ENCODE data around the gene CDH3.

CDH3 gene

DNA sequence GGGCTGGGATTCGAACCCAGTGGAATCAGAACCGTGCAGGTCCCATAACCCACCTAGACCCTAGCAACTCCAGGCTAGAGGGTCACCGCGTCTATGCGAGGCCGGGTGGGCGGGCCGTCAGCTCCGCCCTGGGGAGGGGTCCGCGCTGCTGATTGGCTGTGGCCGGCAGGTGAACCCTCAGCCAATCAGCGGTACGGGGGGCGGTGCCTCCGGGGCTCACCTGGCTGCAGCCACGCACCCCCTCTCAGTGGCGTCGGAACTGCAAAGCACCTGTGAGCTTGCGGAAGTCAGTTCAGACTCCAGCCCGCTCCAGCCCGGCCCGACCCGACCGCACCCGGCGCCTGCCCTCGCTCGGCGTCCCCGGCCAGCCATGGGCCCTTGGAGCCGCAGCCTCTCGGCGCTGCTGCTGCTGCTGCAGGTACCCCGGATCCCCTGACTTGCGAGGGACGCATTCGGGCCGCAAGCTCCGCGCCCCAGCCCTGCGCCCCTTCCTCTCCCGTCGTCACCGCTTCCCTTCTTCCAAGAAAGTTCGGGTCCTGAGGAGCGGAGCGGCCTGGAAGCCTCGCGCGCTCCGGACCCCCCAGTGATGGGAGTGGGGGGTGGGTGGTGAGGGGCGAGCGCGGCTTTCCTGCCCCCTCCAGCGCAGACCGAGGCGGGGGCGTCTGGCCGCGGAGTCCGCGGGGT, 92.1 kb downstream of the CDH3 start, which contains the start of gene CDH1:
CDH1 (plus strand) TSS at position 247 of the 684 bp plus-strand sequence; CDS start at position 371, 124 bp downstream.
- TF ChIP-seq, protein P1, sequence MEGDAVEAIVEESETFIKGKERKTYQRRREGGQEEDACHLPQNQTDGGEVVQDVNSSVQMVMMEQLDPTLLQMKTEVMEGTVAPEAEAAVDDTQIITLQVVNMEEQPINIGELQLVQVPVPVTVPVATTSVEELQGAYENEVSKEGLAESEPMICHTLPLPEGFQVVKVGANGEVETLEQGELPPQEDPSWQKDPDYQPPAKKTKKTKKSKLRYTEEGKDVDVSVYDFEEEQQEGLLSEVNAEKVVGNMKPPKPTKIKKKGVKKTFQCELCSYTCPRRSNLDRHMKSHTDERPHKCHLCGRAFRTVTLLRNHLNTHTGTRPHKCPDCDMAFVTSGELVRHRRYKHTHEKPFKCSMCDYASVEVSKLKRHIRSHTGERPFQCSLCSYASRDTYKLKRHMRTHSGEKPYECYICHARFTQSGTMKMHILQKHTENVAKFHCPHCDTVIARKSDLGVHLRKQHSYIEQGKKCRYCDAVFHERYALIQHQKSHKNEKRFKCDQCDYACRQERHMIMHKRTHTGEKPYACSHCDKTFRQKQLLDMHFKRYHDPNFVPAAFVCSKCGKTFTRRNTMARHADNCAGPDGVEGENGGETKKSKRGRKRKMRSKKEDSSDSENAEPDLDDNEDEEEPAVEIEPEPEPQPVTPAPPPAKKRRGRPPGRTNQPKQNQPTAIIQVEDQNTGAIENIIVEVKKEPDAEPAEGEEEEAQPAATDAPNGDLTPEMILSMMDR (IDR thresholded peaks at IDR 0.05; ENCODE audit: extremely low read depth, insufficient read depth, missing control alignments): no peak
- in situ Hi-C loops (cut with MboI; ENCODE audit: low pct_unique_long_range_greater_than_20kb, low sequenced_read_pairs, unreplicated experiment): no loop called here

DNA sequence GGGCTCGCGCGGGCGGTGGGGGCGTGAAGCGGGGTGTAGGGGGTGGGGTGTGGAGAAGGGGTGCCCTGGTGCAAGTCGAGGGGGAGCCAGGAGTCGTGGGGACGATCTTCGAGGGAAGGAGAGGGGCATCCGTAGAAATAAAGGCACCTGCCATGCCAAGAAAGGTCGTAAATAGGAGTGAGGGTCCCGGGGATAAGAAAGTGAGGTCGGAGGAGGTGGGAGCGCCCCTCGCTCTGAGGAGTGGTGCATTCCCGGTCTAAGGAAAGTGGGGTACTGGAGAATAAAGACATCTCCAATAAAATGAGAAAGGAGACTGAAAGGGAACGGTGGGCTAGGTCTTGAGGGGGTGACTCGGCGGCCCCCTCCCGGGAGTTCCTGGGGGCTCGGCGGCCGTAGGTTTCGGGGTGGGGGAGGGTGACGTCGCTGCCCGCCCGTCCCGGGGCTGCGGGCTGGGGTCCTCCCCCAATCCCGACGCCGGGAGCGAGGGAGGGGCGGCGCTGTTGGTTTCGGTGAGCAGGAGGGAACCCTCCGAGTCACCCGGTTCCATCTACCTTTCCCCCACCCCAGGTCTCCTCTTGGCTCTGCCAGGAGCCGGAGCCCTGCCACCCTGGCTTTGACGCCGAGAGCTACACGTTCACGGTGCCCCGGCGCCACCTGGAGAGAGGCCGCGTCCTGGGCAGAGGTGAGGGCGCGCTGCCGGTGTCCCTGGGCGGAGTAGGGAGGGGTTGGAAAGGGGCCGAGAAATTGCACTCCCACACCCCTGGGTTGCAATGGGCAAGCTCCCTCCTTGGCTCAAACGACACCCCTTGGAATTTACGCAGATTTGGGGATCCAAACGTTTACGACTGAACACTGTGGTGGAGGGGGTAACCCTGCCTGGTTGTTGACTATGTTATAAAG, 92.9 kb downstream of the CDH3 start:
- TF ChIP-seq, protein P1 (IDR thresholded peaks at IDR 0.05; ENCODE audit: extremely low read depth, insufficient read depth, missing control alignments): no peak
- no peak for DNase-seq (ENCODE audit: low spot score)
- in situ Hi-C loops (cut with MboI; ENCODE audit: low pct_unique_long_range_greater_than_20kb, low sequenced_read_pairs, unreplicated experiment): no loop called here

More for the DNA sequence above, 92.1 kb downstream of the CDH3 start, which contains the start of gene CDH1:
- DNase-seq (ENCODE audit: low spot score): peak; percentile 70

DNA sequence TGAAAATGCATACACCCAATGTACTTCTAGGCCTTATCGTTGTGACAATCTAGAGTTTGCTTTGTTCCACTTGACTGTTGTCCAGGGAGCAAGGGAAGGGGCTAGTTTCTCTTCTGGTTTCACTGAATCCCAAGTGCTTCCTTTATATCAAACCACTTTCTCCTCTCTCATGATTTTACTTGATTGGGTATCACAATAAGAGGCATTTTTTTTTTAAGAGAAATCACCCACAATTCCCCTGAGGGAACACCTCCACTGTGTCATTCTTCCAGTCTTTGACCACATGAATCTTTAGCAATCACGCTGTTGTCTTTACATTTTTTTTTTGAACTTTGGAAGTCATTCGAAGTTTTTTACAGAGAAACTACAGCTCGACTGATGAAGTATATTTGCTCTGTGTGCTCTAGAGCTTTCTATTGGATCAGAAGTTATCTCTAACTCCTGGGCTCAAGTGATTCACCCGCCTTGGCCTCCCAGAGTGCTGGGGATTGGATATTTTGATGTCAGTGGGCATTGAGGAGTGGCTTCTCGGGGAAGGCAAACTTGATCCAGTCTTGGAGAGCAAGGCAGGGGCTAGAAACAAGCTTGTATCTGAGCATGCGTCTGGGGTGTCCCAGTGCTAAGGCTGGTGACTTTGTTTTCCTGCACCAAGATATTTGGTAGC, 95.0 kb downstream of the CDH3 start:
- TF ChIP-seq, protein P1 (IDR thresholded peaks at IDR 0.05; ENCODE audit: extremely low read depth, insufficient read depth, missing control alignments): no peak
- in situ Hi-C loops (cut with MboI; ENCODE audit: low pct_unique_long_range_greater_than_20kb, low sequenced_read_pairs, unreplicated experiment): no loop called here
- no peak for DNase-seq (ENCODE audit: low spot score)

DNA sequence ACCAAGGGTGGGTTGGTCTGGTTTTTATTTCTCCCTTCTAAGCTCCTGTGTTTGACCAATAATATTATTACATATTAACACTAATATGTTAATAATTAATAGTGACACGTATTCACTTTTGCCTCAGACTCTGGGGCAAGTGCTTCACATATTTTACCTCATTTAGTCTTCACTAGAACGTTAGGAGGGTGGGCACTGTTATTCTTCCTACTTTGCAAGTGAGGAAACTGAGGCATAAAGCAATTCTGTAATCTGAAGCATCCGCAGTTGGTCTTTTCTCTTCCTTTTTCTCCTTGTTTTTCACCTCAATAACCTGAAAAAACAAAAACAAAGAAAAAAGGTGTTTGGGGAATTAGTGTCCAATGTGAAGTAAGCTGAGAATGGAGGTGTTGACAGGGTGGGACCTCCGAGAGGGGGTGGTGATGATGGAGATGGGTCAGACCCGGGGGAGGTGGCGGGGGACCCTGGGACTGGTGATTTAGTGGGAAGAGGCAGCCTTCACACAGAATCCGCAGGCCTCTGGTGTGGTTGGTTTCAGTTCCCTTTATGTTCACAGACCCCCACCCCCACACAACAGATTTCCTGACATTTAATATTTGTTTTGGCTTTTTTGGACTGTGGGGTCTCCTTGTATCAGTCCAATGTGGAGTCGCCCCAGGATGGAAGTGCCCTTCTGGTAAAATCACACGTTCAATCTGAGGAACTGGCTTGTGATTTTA, 95.7 kb downstream of the CDH3 start:
- in situ Hi-C loops (cut with MboI; ENCODE audit: low pct_unique_long_range_greater_than_20kb, low sequenced_read_pairs, unreplicated experiment): no loop called here
- TF ChIP-seq, protein P1 (IDR thresholded peaks at IDR 0.05; ENCODE audit: extremely low read depth, insufficient read depth, missing control alignments): no peak
- DNase-seq (ENCODE audit: low spot score): no peak

DNA sequence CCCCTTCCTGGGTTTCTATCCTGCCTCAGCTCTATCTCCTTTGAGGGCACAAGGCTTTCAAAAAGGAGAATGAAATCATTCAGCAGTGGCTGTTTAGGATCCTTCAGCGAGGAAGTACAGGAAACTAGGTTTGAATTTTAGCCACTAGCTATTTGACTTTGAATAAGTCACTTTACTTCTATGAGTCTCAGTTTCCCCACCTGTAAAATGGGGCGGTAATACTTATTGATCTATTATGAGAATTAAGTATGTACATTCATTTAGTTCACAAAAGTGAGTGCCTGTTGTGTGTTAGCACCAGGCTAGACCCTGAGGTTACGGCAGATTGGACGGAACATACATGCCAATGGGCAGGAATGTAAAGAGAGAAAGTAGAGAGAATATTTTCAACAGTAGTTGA, 98.6 kb downstream of the CDH3 start:
- no peak for DNase-seq (ENCODE audit: low spot score)
- TF ChIP-seq, protein P1 (IDR thresholded peaks at IDR 0.05; ENCODE audit: extremely low read depth, insufficient read depth, missing control alignments): no peak
- in situ Hi-C loops (cut with MboI; ENCODE audit: low pct_unique_long_range_greater_than_20kb, low sequenced_read_pairs, unreplicated experiment): no loop called here
